Activated CD4-positive, alpha-beta T cell treated with anti-CD3 and anti-CD28 coated beads for 4 hours (primary cell): ENCODE results near the gene MYL6.
"Not testable (repeated sequence)": the region's sequence is repeated elsewhere in the genome, so short reads cannot be mapped to it uniquely, and the experiment has no call there.

Source experiments
- DNase-seq, 2 donors: peaks; one replicate each; pipeline ENCODE4 v3.0.0-alpha.2; 2020

The MYL6 gene

GRCh38 chr12:56129942-56130495 is 28.1 kb upstream of the MYL6 start:
- no peak for DNase-seq

- DNase-seq, result no peak
Measured at GRCh38 chr12:56130876-56131275, 27.3 kb upstream of the MYL6 start.

GRCh38 chr12:56134897-56135296 is 23.3 kb upstream of the MYL6 start:
- no peak for DNase-seq

GRCh38 chr12:56137853-56138571 is 20.1 kb upstream of the MYL6 start:
- no peak for DNase-seq

GRCh38 chr12:56141946-56142784 is 16.0 kb upstream of the MYL6 start:
- DNase-seq, result no peak

GRCh38 chr12:56143217-56143616 is 14.9 kb upstream of the MYL6 start:
- no peak for DNase-seq

- no peak for DNase-seq
Measured at GRCh38 chr12:56143870-56144269, 14.3 kb upstream of the MYL6 start.

- DNase-seq, result no peak
Measured at GRCh38 chr12:56145217-56145616, 12.9 kb upstream of the MYL6 start.

GRCh38 chr12:56146492-56147460 is 11.4 kb upstream of the MYL6 start:
- no peak for DNase-seq

- no peak for DNase-seq
Measured at GRCh38 chr12:56150563-56150962, 7.6 kb upstream of the MYL6 start.

GRCh38 chr12:56151672-56152131 is 6.5 kb upstream of the MYL6 start:
- DNase-seq, result peak; percentile 65 to 70

GRCh38 chr12:56152132-56152755 is 5.9 kb upstream of the MYL6 start, which contains the start of gene MYL6B:
Gene MYL6B, plus strand, starts transcription at chr12:56152587. Its CDS starts 1,332 bp downstream, at chr12:56153919.
- DNase-seq, result peak; percentile 92

GRCh38 chr12:56152756-56153677 is 5.1 kb upstream of the MYL6 start:
- DNase-seq, result no peak

GRCh38 chr12:56153678-56154065 is 4.5 kb upstream of the MYL6 start:
- no peak for DNase-seq

GRCh38 chr12:56154246-56154771 is 3.9 kb upstream of the MYL6 start:
- DNase-seq, result no peak

- no peak for DNase-seq
Measured at GRCh38 chr12:56154818-56155217, 3.3 kb upstream of the MYL6 start.

GRCh38 chr12:56155256-56155845 is 2.8 kb upstream of the MYL6 start:
- DNase-seq, result no peak

GRCh38 chr12:56156464-56157200 is 1.5 kb upstream of the MYL6 start:
- not testable (repeated sequence) for DNase-seq
